Subcutaneous abdominal adipose tissue (tissue), 5 donors: ENCODE measurements around the gene SLC25A11.

Source experiments
- H3K27ac ChIP-seq: one replicate; pipeline ENCODE4 v1.7.0; 2013; ENCODE audit warnings: low read depth, mild to moderate bottlenecking, inconsistent platforms, low read length, moderate library complexity
- H3K27me3 ChIP-seq, 5 donors: one replicate each; pipeline ENCODE4 v1.7.0; 2013; ENCODE audit warnings: low read length in 5 of 5, inconsistent platforms in 1 of 5; ENCODE audit not compliant: control insufficient read depth in 5 of 5, insufficient read depth in 4 of 5
- H3K36me3 ChIP-seq, 5 donors: one replicate each; pipeline ENCODE4 v1.7.0; 2013; ENCODE audit warnings: low read length in 5 of 5; ENCODE audit not compliant: control insufficient read depth in 5 of 5, insufficient read depth in 5 of 5
- H3K4me1 ChIP-seq, 5 donors: one replicate each; pipeline ENCODE4 v1.7.0; 2013; ENCODE audit warnings: low read length in 5 of 5, mild to moderate bottlenecking in 3 of 5, moderate library complexity in 1 of 5; ENCODE audit not compliant: control insufficient read depth in 5 of 5, insufficient read depth in 5 of 5
- H3K4me3 ChIP-seq, 5 donors: one replicate each; pipeline ENCODE4 v1.7.0; 2013; ENCODE audit warnings: low read length in 5 of 5, low read depth in 1 of 5
- H3K9ac ChIP-seq, 5 donors: one replicate each; pipeline ENCODE4 v1.7.0; 2013; ENCODE audit warnings: low read length in 5 of 5, mild to moderate bottlenecking in 4 of 5, moderate library complexity in 3 of 5
- H3K9me3 ChIP-seq, 5 donors: one replicate each; pipeline ENCODE4 v1.7.0; 2013; ENCODE audit warnings: low read length in 5 of 5; ENCODE audit not compliant: control insufficient read depth in 5 of 5
- donor health status: healthy.
- donor health status: healthy.
- donor health status: healthy.
- donor health status: healthy.
- donor health status: healthy.

Gene SLC25A11

DNA sequence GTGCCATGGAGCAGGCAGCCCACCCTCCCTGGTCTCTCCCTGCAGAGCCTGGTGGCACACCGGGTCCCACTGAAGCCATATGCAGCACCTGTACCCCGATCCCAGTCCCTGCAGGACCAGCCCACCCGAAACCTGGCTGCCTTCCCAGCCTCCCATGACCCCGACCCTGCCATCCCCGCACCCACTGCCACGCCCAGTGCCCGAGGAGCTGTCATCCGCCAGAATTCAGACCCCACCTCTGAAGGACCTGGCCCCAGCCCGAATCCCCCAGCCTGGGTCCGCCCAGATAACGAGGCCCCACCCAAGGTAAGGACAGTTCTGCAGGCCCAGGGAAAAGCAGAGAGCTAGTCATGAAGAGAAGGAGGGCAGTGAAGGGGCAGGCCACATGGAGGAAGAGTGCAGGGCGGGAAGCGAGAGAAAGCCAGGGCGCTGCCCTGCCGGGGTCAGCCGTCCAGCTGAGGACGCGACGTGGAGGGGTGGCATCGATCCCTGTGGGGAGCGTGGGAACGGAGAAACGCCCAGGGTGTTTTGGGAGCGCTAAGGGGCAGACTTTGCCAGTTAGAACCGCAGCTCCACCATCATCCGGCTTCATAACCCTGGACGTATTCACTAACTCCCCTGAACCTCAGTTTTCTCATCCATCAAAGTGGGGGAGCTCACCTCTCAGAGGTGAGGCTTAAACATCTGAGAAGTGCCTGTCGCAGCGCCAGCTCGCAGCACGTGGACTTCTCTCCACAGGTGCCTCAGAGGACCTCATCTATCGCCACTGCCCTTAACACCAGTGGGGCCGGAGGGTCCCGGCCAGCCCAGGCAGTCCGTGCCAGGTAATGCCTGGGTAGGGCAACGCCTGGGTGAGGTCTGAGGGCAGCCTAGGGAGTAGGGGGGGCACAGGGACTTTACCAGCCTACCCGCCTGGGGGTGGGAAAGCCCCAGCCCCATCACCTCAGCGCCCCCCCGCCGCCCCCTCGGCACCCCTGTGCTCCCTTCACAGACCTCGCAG is 48.1 kb downstream of the SLC25A11 start:
- H3K36me3 ChIP-seq: peaks cover 0 to 90% (median 78%) of the 10 kb centered on the region in 5 donors
- no peak overlapping the region for H3K9ac ChIP-seq
- no peak overlapping the region for H3K4me3 ChIP-seq
- no peak overlapping the region for H3K27ac ChIP-seq
- no peaks in the 10 kb centered on the region for H3K9me3 ChIP-seq
- no peaks in the 10 kb centered on the region for H3K4me1 ChIP-seq
- no peaks in the 10 kb centered on the region for H3K27me3 ChIP-seq

DNA sequence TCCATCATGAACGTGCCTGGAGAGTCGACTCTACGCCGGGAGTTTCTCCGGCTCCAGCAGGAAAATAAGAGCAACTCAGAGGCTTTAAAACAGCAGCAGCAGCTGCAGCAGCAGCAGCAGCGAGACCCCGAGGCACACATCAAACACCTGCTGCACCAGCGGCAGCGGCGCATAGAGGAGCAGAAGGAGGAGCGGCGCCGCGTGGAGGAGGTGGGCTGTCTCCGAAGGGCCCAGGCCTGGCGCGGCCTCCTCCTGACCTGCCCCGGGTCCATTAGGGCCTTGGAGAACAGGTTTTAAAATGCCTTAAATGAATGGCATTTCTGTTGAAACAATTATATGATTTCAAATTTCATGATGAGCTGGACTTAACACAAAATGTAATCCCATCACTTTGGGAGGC is 52.3 kb downstream of the SLC25A11 start:
- no peaks in the 10 kb centered on the region for H3K27me3 ChIP-seq
- peaks cover 0 to 1% (median 0%) of the 10 kb centered on the region in 5 donors for H3K4me1 ChIP-seq
- H3K36me3 ChIP-seq: peaks cover 0 to 80% (median 64%) of the 10 kb centered on the region in 5 donors
- no peak overlapping the region for H3K27ac ChIP-seq
- H3K9me3 ChIP-seq: no peaks in the 10 kb centered on the region
- H3K4me3 ChIP-seq: no peak overlapping the region
- no peak overlapping the region for H3K9ac ChIP-seq
